K562 treated with DMSO at 1 percent for 12 hours (cell line): ENCODE results near the gene POLR2J. TPM values are rescaled to one million over a fixed set of nuclear protein-coding genes. Genes with fewer than 3 reads are reported as not detected.

Source experiments
- total RNA-seq: library from RNA; unstranded; fragments of 300-600 nt; gene quantifications from 2 replicates; pipeline ENCODE4 v1.2.3, GENCODE V29; 2022; ENCODE audit not compliant: insufficient read depth

The POLR2J gene
- total RNA-seq: 147 and 169 TPM in 2 replicates

DNA sequence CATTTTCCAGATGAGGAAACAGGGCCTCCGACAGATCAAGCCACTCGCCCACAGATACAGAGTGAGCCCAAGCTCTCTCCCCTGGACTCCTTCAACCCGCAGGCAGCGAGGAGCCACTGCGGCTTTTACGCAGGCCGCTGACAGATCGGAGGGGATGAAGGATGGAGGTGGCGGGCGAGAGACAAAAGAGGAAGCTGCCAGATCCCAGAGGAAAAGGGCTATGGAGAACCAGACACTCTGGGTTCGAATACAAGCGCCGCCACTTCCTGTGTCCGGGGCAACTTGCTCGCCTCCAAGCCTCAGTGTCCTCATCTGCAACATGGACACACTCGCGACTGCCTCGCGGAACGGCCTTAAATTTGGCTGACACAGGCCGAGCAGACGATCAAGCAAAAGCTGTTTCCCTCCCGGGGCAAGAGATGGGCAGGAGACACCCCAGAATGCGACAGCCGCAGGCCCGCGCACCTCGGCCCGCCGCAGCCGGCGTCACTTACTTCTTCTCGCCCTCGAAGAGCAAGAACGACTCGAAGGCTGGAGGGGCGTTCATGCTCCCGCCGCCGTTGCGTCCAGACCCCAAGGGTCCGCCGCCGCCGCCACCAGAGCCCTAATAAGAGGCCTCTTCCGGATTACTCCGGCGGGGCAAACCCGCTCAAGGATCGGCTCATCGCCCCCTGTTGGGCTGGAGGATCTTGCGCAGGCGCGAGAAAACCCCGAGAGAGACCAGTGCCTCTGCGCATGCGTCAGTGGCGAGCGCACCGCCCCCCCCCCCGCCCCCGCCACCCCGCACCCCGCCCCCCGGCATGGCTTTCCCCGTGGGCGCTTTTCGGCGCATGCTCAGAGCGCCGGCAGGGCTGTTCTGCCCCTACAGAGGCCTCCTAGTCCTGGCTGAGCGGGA is at the start of gene POLR2J:
TSS of gene POLR2J (minus strand) at position 609 of the 895 bp plus-strand sequence. CDS start at position 547, 62 bp downstream.

DNA sequence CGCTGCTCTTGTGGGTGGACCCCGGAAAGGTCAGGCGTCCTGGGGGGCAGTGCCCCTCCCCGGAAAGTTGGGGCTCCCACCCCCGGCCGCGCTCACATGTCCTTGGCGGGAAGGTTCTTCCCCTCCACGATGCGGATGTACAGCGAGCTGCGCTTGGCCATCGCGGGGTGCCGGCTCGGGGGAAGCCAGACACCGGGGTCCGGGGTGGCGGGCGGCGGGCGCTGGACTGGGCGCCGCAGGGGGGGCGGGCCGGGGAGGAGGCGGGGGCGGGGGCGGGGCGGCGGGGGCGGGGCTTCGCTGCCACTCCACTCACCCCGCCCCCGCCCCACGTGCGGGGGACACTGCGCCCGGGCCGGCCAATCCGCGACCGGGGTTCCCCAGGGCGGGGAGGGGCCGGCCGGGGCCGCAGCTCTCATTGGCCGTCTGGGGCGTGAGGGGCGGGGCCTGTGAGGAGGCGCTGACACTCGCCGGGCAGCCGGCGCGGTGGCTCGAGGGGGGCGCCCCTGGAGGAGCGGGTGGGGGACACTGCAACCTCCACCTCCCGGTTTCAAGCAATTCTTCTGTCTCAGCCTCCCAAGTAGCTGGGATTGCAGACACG is 38.9 kb upstream of the POLR2J start, which contains the start of gene RASA4B:
TSS of gene RASA4B (minus strand) at position 228 of the 598 bp plus-strand sequence. CDS start at position 161, 67 bp downstream.

DNA sequence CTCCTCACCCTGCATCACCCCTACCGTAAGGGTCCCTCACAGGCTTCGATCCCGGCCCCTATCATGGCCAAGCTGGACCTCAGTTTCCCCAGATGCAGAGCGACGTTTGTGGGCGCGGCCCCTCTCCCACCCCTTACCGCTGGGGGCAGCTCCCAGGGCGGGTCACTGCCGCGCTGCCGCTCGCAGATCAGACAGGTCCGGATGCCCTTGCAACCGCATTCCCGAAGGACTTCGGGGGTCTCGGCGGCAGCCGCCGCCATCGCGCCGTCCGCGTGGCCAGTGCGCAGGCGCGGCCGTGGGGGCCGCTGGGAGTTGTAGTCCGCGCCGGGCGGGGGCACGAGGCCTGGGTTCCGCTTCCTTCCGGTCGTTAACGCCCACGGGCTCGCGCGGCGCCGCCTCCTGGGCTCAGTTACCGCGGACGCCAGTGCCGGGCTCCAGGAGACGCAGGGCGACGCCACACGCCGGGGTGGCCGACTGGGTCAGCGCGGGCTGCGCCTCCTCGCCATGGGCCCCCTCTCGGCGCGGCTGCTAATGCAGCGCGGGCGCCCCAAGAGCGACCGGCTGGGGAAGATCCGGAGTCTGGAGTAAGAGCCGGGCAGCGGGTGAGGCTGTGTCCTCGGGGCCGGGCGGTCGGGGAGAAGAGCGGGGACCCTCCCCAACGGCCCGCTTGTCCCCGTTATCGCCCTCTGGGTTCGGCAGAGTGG is 14.0 kb downstream of the POLR2J start, which contains the start of the genes ALKBH4 and LRWD1:
TSS of gene ALKBH4 (minus strand) at position 287 of the 704 bp plus-strand sequence. CDS start at position 260, 27 bp downstream.
TSS of gene LRWD1 (plus strand) at position 408 of the 704 bp plus-strand sequence. CDS start at position 505, 97 bp downstream.

DNA sequence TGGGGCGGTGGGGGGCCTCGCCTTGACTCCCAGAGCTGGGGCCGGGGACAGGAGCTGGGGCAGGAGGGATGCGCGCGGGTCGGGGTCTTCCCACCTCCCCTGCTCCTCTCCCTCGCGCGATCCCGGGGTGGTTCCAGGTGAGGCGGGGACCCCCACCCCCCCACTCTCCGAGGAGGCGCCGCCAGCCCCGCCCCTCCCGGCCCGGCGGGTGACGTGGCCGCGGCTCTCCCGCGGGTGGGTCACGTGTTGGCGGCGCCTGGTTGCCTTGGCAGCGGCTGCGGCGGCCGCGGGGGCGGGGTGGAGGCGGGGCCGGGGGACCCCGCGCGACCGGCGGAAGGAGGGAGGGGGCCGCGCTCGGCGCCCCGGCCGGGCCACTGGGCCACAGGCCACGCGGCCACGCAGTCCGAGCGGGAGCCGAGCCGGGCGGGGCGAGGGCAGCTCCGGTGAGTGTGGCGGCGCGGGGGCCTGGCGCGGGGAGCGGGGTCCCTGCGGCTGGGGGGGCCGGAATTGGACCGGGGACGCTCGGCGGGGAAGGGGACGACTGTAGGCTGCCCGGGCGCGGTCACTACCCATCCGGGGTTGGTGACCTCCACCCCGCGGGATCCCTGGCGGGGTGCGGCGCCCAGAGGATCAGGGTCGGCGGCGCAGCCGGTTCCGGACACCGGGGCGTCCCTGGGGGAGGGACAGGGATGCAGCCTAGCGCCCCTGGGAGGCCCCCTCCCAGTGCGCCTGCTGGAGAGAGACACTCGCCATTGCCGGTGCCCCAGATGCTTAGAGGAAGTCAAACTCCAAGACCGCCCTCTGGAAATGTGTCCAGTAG is 45.3 kb downstream of the POLR2J start, which contains the start of gene ORAI2:
TSS of gene ORAI2 (plus strand) at position 357 of the 820 bp plus-strand sequence. CDS start 5,382 bp downstream, outside the sequence.

Other genes starting within 250 kb of the POLR2J start
- gene SH2B2, start 192.1 kb downstream of the POLR2J start, total RNA-seq: 1.4 TPM in 1 of 2 replicates, not detected in the other
- gene SPDYE6, start 122.5 kb downstream of the POLR2J start, total RNA-seq: 1.7 TPM in 1 of 2 replicates, not detected in the other
- 25.8 and 42.0 TPM in 2 replicates for gene PRKRIP1, start 82.6 kb downstream of the POLR2J start, total RNA-seq
- 21.4 and 44.1 TPM in 2 replicates for gene ORAI2, start 45.3 kb downstream of the POLR2J start, total RNA-seq
- 14.9 and 18.8 TPM in 2 replicates for gene ALKBH4, start 14.1 kb downstream of the POLR2J start, total RNA-seq
- gene LRWD1, start 13.9 kb downstream of the POLR2J start, total RNA-seq: 48.9 and 63.0 TPM in 2 replicates
- 7.7 and 8.2 TPM in 2 replicates for gene RASA4B, start 38.9 kb upstream of the POLR2J start, total RNA-seq
- 3.1 and 11.3 TPM in 2 replicates for gene UPK3BL2, start 64.8 kb upstream of the POLR2J start, total RNA-seq
- not detected in 2 replicates for gene SPDYE2, start 72.3 kb upstream of the POLR2J start, total RNA-seq
- 5.3 and 47.9 TPM in 2 replicates for gene POLR2J3, start 93.7 kb upstream of the POLR2J start, total RNA-seq
- gene RASA4, start 137.8 kb upstream of the POLR2J start, total RNA-seq: 10.6 and 14.6 TPM in 2 replicates
- 35.4 and 40.3 TPM in 2 replicates for gene UPK3BL1, start 163.9 kb upstream of the POLR2J start, total RNA-seq
- not detected in 2 replicates for gene SPDYE2B, start 171.4 kb upstream of the POLR2J start, total RNA-seq
- 0.41 and 3.0 TPM in 2 replicates for gene POLR2J2, start 192.7 kb upstream of the POLR2J start, total RNA-seq